ENCODE data around the gene MYO1G.
A peak's percentile ranks its signal among the peaks of the same experiment; 100 is the strongest.
"Not testable (repeated sequence)": the region's sequence is repeated elsewhere in the genome, so short reads cannot be mapped to it uniquely, and the experiment has no call there.

Gene MYO1G

DNA sequence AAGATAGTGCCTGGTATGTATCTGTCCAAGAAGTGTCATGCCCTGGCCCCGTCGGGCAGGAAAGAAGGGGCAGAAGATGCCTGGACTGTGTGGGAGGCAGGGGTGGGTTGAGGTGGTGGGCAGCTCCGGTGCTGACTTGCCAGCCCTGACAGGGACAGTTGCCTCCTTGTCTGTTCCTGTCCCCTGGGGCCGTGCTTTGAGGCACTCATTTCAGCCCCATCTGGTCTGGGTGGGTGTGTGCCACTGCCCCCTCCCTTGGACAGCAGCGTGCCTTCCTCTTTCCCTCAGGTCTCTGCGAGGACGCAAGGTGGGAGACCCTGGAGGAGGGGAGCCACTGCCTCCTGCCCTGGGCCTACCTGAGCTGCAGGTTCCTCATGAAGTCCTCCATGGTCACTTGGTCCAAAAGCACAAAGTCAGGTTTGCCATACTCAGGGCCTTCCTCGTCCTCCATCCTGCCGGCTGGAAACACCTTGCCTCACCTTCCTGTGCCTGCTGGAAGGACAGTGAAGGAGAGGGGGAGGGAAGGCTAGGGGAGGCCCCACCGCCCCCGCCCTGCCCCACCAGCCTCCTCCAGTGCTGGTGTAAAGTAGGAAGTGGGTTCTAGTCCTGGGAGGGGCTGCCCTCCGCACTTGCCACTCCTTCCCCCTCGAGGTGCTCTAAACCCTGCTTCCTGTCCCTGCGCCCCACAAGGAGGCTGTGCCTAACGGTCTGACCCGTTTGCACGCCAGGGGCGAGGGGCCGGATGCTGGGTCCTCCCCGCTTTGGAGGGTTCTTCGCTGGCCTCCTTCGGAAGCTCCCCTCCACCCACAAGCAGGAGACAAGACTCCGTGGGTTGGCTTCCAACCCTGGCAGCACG, at the start of gene MYO1G:
Gene MYO1G (minus strand): TSS at position 505 of the 856 bp plus-strand sequence. CDS start 54 bp downstream, at position 451.
- no peak for DNase-seq

GRCh38 chr7:45028138-45028919, 49.5 kb upstream of the MYO1G start:
- no peak for DNase-seq

DNA sequence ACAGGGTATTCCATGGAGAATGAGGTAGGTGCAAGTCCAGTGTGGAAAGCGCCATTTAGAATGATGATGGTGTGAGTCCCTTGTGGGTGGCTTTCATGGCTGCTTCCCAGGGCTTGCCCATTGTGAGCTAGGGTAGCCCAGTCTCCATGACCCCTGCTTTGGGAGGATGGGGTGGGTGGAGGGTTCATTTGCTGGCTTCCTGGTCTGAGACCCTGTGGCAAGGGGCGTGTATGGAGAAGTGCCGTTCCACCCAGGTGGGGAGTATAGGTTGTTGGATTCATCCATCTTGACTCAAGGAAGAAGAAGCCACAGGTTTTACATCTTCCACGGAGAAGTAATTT, 48.9 kb upstream of the MYO1G start:
- no peak for DNase-seq

GRCh38 chr7:45026984-45027773, 48.4 kb upstream of the MYO1G start:
- no peak for DNase-seq

GRCh38 chr7:45026013-45026412, 47.2 kb upstream of the MYO1G start:
- DNase-seq = no peak

- DNase-seq = not testable (repeated sequence)
Observed at GRCh38 chr7:45025473-45025872, 46.7 kb upstream of the MYO1G start.

- no peak for DNase-seq
Observed at GRCh38 chr7:45024126-45024744, 45.4 kb upstream of the MYO1G start.

DNA sequence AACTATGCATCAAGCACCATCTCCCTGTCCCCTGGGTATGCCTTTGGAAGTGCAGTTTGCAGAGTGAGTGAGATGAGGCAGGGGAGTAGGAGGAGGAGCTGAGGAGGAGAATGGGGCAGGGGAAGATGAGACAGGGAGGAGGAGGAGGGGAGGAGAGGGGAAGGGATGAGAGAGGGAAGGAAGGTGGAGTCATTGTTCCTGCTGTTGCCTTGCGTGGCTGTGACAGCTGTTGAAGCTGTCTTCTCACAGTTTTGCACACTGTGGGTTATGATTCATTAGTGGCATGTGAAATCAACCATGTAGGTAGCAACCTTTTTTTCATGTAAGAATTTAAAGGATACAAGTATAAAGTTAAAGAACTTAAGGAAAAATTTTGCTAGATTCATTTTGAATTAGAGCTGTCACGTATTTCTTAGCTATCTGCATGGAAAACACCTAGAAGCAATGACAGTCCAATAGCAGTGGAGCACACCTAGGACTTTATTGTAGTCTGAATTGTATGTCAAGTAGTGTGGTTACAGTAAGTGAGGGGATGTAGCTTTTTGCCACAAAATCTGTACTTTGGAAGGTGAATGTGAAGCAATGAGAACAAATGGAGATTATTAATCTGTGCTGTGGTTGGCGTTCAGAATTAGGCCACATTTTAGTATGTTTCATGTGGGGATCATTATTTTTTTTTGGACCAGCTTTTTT, 42.9 kb upstream of the MYO1G start:
- DNase-seq = no peak

DNA sequence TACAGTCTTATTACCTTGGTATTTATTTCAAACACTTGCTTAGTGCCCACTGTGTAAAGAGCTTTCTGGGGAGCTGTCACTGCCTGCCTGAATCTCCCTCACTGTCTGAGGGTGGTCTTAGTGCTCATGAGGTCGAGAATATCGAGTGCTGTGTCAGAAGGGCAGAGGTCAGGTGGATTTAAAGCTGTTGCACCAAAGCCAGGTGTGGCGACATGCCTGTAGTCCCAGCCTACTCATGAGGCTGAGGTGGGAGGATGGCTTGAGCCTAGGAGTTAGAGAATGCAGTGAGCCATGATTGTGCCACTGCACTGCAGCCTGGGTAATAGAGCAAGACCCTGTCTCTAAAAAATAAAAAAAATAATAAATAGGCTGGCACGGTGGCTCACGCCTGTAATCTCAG, 42.1 kb upstream of the MYO1G start:
- DNase-seq = no peak

DNA sequence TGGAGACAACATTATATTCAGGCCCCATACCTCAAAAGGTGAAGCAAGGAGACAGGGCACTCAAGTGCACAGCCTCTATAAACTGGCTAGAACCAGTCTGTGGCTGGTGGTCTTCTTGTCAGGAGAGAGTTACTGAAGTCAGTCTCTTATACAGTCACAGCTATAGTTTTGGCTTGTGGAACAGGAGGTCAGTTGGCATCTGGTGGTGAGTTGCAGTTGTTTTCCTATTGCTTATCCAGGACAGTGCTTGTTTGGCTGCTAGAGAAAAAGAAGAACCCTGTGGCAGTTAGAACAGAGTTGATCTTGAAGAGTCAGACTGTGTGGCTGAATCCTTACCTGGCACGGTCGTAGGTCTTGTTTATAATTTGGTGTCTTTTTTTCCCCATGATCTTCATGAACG, 38.4 kb upstream of the MYO1G start:
- DNase-seq = no peak

DNA sequence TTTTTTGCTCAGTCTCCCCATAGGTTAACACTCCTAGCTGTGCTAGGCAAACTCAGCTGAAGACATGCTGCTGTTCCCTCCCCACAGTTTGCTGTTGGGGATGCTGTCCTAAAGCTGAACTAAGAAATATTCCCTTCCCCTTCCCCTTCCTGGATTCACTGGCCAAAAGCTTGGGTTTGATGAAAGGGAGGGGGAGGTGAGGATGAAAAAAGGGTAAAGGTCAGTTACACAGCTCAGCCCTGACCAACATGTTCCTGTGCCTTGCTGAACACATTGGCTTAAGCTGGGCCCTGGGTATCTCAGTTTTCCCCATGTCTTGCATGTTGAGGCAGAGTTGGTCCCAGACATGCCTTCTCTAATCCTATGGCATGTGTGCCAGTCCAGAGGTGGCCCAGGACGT, 36.5 kb upstream of the MYO1G start:
- no peak for DNase-seq

DNA sequence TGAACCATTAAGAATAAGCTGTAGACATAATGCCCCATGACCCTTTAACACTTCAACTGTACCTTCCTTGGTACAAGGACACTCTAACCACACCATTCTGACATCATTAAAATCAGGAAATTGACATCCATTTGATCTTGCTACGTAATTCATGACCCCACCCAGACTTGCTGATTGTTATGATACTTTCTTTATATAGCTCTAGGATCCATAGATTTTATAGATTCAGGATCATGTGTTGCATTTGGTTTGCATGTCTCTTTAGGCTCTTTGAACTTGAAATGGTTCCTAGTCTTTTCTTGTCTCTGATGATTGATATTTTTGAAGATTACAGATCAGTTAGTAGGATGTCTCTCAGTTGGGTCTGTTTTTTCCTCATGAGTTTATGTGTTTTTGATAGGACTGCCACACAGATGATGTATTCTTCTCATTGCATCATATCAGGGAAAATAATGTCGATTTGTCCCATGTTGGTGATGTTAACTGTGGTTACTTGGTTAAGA, 34.7 kb upstream of the MYO1G start:
- no peak for DNase-seq

DNA sequence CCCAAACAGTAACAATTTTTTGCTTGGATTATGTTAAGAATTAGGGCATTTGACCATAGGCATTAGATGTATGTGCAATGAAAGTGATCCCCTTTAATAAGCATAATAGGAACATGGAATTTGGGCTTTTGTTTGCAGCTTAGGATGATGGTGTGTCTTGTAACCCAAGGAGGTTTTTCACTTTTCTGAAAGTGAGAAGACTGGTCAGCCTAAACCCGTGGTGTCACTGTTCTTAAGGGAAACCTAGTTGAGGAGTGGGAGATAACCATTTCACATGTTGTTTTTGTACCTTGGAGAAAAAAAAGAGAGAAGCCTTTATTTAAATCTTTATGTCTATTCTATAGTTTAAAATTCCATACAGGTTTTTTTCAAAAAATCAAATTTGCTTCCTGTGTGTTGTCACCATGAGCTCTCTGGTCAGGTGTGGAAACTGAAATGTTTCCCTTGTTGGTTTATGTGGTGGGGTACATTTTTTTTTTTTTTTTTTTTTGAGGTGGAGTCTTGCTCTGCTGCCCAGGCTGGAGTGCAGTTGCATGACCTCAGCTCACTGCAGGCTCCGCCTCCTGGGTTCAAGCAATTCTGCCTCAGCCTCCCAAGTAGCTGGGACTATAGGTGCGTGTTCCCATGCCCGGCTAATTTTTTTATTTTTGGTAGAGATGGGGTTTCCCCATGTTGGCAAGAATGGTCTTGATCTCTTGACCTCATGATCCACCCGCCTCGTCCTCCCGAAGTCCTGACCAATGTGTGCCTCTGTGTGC, 28.9 kb upstream of the MYO1G start:
- DNase-seq = no peak

GRCh38 chr7:45007106-45007505, 28.3 kb upstream of the MYO1G start:
- DNase-seq = no peak

- no peak for DNase-seq
Observed at GRCh38 chr7:45003789-45004188, 25.0 kb upstream of the MYO1G start.

- DNase-seq = no peak
Observed at GRCh38 chr7:45001826-45002225, 23.0 kb upstream of the MYO1G start.

DNA sequence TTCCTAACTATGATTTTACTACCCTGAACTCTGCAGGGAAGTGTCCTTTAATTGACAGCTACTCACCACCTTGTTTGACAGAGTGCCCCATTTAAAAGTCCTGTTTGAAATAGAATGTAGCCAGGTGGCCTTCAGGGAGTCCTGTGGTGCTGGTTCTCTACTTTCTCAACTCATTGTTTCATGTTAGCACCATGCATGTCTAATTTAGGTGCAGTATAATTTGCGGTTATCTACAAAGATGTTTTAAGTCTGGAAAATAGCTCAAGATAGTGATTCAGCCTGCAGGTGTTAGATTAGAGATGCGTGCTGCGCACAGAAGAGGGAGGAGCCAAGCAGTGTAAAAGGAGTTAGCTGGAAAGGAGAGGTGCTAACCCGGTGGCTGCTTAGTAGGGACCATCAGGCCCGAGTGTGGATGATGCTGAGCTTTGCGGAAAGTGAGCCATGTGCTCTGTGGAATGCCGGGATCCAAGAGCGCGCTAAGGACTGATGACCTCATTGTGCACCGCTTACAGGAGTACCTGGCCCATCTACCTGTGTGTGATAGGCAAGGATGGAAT, 22.4 kb upstream of the MYO1G start:
- peak; percentile 65 for DNase-seq

- no peak for DNase-seq
Observed at GRCh38 chr7:45000093-45001032, 21.5 kb upstream of the MYO1G start, which contains the start of gene CCM2. Gene CCM2, plus strand, starts transcription at chr7:45000201. Its CDS starts 133 bp downstream, at chr7:45000334.

GRCh38 chr7:44999245-45000092, 20.7 kb upstream of the MYO1G start:
- DNase-seq = peak; percentile 100
